DND-41 (cell line): ENCODE results near the gene KLF14.

Experiments used
- ATAC-seq: fragments of 200-7000 bp; cut with Tn5 transposase; 3 replicates; pipeline ENCODE4 v1.9.1; 2021; ENCODE audit warnings: low read depth; ENCODE audit not compliant: insufficient read depth
- DNase-seq: peaks from one replicate; pipeline ENCODE4 v3.0.0-alpha.2; 2020
- H2AFZ ChIP-seq: 2 replicates; pipeline ENCODE4 v1.6.0; 2012; ENCODE audit warnings: low read depth, low read length
- H3K27ac ChIP-seq: 2 replicates; pipeline ENCODE4 v1.5.1; 2012; ENCODE audit warnings: low read length, inconsistent platforms
- H3K27me3 ChIP-seq: fragments of 200-600 bp; sonication (generic); 2 replicates; pipeline ENCODE4 v1.6.0; 2012; ENCODE audit warnings: low read length, mild to moderate bottlenecking, inconsistent platforms; ENCODE audit not compliant: insufficient read depth, poor library complexity
- H3K36me3 ChIP-seq: 2 replicates; pipeline ENCODE4 v1.5.1; 2012; ENCODE audit warnings: low read length, inconsistent platforms; ENCODE audit not compliant: insufficient read depth
- H3K4me1 ChIP-seq: 2 replicates; pipeline ENCODE4 v1.5.1; 2012; ENCODE audit warnings: mild to moderate bottlenecking, low read length; ENCODE audit not compliant: insufficient read depth
- H3K4me2 ChIP-seq: 2 replicates; pipeline ENCODE4 v1.6.0; 2012; ENCODE audit warnings: mild to moderate bottlenecking, moderate library complexity, low read length, inconsistent platforms; ENCODE audit not compliant: insufficient read depth
- H3K4me3 ChIP-seq, 2 experiments: fragments of 200-600 bp in 1 of 2; shearing (Covaris generic) in 1 of 2; 2 replicates each; pipeline ENCODE4 v1.5.1; 2012 to 2016; ENCODE audit warnings: inconsistent platforms in 2 of 2, low read length in 2 of 2, mild to moderate bottlenecking in 2 of 2, low read depth in 1 of 2, moderate library complexity in 1 of 2
- H3K79me2 ChIP-seq: 2 replicates; pipeline ENCODE4 v1.6.0; 2012; ENCODE audit warnings: low read length, inconsistent platforms; ENCODE audit not compliant: insufficient read depth
- H3K9ac ChIP-seq: 2 replicates; pipeline ENCODE4 v1.6.0; 2012; ENCODE audit warnings: low read depth, mild to moderate bottlenecking, inconsistent platforms, low read length, moderate library complexity
- H3K9me3 ChIP-seq: 2 replicates; pipeline ENCODE4 v1.5.1; 2012; ENCODE audit warnings: low read length, moderate library complexity, mild to moderate bottlenecking, inconsistent platforms; ENCODE audit not compliant: insufficient read depth, severe bottlenecking
- H4K20me1 ChIP-seq: 2 replicates; pipeline ENCODE4 v1.6.0; 2012; ENCODE audit warnings: low read length; ENCODE audit not compliant: insufficient read depth
- EZH2 ChIP-seq: IDR thresholded peaks from 3 replicates; pipeline ENCODE4 v1.6.1; 2012; ENCODE audit warnings: borderline replicate concordance, low read depth, mild to moderate bottlenecking, moderate library complexity, low read length, inconsistent platforms; ENCODE audit not compliant: severe bottlenecking
- TF ChIP-seq, protein P1 (sequence below): IDR thresholded peaks from 2 replicates; pipeline ENCODE4 v1.5.1; 2012; ENCODE audit warnings: borderline replicate concordance, low read length, moderate library complexity, mild to moderate bottlenecking; ENCODE audit not compliant: poor library complexity, severe bottlenecking; ENCODE audit errors: extremely low read depth

KLF14 gene

DNA sequence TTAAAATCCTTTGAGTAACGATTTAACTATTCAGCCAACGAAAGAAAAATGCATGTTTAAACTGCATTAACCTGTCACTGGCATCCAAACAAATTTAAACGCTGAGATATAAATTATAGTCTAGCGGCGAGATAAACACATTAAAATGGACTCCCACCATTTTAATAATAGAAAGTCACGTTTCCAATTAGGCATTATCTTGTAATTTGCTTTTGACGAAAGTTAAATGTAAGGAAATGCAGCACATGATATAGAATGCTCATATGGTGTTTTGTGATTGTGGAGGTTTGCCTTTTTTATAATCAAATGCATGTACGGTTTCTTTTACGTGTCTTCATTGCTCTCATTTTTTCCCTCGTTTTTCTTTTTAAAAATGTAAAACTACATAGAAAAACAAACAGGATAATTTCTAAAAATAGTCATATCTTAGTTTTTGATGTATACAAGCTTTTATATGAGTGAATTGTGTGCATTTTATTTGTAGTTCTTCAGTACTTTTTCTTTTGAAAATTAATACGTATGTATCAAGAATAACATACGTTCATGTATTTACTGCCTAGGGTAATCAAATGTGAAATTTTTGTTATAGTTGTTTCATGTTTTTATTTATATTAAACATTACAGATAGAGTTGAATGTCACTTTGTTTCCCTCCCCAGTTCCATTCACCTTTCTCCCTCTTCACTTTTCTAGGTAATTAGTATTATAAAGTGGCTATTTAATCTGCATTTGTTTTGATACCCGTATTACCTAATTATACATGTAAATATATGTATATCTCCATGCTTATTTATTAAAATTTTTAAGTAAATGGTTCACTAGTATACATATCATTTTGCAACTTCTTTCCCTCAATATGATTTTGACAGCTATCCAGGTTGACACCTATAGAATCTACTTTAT, 1.1 kb upstream of the KLF14 start:
- peak overlapping the region; percentile 51; the same call in 1 of the 2 replicates for H3K4me2 ChIP-seq
- no peaks in the 10 kb centered on the region for H3K9me3 ChIP-seq
- H4K20me1 ChIP-seq = no peaks in the 10 kb centered on the region
- no peaks in the 10 kb centered on the region; the same call in 1 of the 2 replicates for H3K4me1 ChIP-seq
- TF ChIP-seq EZH2 = peak; percentile 56
- TF ChIP-seq, protein P1, sequence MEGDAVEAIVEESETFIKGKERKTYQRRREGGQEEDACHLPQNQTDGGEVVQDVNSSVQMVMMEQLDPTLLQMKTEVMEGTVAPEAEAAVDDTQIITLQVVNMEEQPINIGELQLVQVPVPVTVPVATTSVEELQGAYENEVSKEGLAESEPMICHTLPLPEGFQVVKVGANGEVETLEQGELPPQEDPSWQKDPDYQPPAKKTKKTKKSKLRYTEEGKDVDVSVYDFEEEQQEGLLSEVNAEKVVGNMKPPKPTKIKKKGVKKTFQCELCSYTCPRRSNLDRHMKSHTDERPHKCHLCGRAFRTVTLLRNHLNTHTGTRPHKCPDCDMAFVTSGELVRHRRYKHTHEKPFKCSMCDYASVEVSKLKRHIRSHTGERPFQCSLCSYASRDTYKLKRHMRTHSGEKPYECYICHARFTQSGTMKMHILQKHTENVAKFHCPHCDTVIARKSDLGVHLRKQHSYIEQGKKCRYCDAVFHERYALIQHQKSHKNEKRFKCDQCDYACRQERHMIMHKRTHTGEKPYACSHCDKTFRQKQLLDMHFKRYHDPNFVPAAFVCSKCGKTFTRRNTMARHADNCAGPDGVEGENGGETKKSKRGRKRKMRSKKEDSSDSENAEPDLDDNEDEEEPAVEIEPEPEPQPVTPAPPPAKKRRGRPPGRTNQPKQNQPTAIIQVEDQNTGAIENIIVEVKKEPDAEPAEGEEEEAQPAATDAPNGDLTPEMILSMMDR = no peak
- peaks cover 47% of the 10 kb centered on the region for H3K27me3 ChIP-seq
- H3K4me3 ChIP-seq = no peak overlapping the region
- no peak overlapping the region for H3K9ac ChIP-seq
- no peaks in the 10 kb centered on the region for H3K79me2 ChIP-seq
- ATAC-seq (no peak), DNase-seq (no peak)
- no peak overlapping the region for H3K27ac ChIP-seq
- no peaks in the 10 kb centered on the region for H3K36me3 ChIP-seq
- no peak overlapping the region for H2AFZ ChIP-seq

GRCh38 chr7:130732980-130733930, 752 bp downstream of the KLF14 start:
- no peak for DNase-seq

GRCh38 chr7:130723784-130724183, 10.2 kb downstream of the KLF14 start:
- TF ChIP-seq, protein P1 = no peak
- no peak for TF ChIP-seq EZH2

More at GRCh38 chr7:130732980-130733930, 752 bp downstream of the KLF14 start:
- no peak overlapping the region for H3K4me3 ChIP-seq
- no peaks in the 10 kb centered on the region for H4K20me1 ChIP-seq
- peak overlapping the region; percentile 51; the same call in 1 of the 2 replicates for H3K4me2 ChIP-seq
- H3K27me3 ChIP-seq = peaks cover 41% of the 10 kb centered on the region
- ATAC-seq = no peak
- no peaks in the 10 kb centered on the region for H3K9me3 ChIP-seq
- no peaks in the 10 kb centered on the region; the same call in 1 of the 2 replicates for H3K4me1 ChIP-seq
- H3K36me3 ChIP-seq = no peaks in the 10 kb centered on the region
- no peak overlapping the region for H2AFZ ChIP-seq
- H3K9ac ChIP-seq = no peak overlapping the region
- H3K27ac ChIP-seq = no peak overlapping the region
- H3K79me2 ChIP-seq = no peaks in the 10 kb centered on the region
- TF ChIP-seq EZH2 = no peak
- TF ChIP-seq, protein P1 = no peak

More at GRCh38 chr7:130723784-130724183, 10.2 kb downstream of the KLF14 start:
- DNase-seq = no peak
- Histone ChIP-seq H2AFZ (no peak overlapping the region), H3K27ac (no peak overlapping the region), H3K4me2 (no peak overlapping the region), H3K4me1 (no peaks in the 10 kb centered on the region), H3K36me3 (no peaks in the 10 kb centered on the region), H4K20me1 (no peaks in the 10 kb centered on the region), H3K4me3 (no peak overlapping the region), H3K79me2 (no peaks in the 10 kb centered on the region), H3K9ac (no peak overlapping the region), H3K27me3 (peaks cover 25% of the 10 kb centered on the region), H3K9me3 (no peaks in the 10 kb centered on the region)
- no peak for ATAC-seq
